Body of pancreas (tissue), 4 donors: Measurements from ENCODE around the gene CCDC91.

Experiments used
- CTCF ChIP-seq, 7 experiments: fragments of 450-650 bp in 4 of 7; fragments of 200-600 bp in 3 of 7; sonication (generic) in 3 of 7; IDR thresholded peaks; one replicate each; pipeline ENCODE4 v1.5.1; 2016 to 2019; ENCODE audit warnings: antibody characterized with exemption in 7 of 7
- POLR2A ChIP-seq, 3 donors: fragments of 450-650 bp; IDR thresholded peaks; one replicate each; pipeline ENCODE4 v1.6.1; 2016; ENCODE audit warnings: antibody characterized with exemption in 3 of 3, mild to moderate bottlenecking in 2 of 3

- TF ChIP-seq CTCF (IDR thresholded peaks at IDR 0.05) (no peak), POLR2A (IDR thresholded peaks at IDR 0.05) (no peak)
These were observed 130.1 kb downstream of the CCDC91 start for GRCh38 chr12:28320353-28320752.
